Stimulated activated CD4-positive, alpha-beta T cell treated with anti-CD3 and anti-CD28 coated beads, TNF-alpha, amount 100 ng/mL, for 48 hours (primary cell): ENCODE data around the gene GULP1.

Source experiments
- DNase-seq, 3 donors: peaks; one replicate each; pipeline ENCODE4 v3.0.0-alpha.2; 2020; ENCODE audit warnings: low read depth in 3 of 3

The GULP1 gene

DNA sequence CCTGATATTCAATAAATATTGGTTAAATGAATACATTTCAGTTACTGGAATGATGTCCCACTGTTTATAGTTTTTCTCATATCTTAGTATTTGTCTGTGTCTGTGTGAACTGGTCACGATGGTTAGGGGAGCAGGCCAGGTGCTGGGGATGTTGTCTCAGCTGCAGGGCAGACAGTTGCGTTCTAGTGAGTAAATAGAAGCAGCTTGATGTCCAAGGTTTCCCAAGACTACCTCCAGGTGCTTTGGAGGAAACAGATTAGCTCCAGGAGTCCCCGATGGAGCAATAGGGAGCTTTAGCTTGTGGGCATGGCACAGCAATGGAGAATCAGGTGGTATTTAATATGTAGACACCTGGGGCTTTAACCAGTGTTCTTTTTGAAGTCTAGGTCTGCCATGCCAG is 75.5 kb downstream of the GULP1 start:
- no peak for DNase-seq

GRCh38 chr2:188369365-188369764 is 77.7 kb downstream of the GULP1 start:
- DNase-seq: no peak

GRCh38 chr2:188378371-188378950 is 86.8 kb downstream of the GULP1 start:
- no peak for DNase-seq

DNA sequence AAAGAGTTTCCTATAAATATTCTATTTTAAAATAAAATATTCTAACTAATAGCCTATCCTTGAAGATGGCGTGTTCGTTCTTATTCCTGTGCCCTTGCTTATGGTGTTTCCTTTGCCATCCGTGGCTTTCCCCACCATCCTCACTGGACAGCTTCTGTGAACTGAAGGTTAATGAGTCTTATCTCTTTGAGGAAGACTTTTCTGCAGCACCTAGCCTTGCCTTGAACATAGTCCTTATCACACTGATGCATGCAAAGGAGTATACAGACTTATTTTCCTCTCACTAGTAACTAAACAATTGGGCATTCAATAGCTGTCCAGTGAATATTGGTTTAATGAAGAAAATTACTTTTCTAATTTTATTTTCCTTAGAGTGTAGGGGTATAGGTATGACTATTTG is 88.1 kb downstream of the GULP1 start:
- no peak for DNase-seq

DNA sequence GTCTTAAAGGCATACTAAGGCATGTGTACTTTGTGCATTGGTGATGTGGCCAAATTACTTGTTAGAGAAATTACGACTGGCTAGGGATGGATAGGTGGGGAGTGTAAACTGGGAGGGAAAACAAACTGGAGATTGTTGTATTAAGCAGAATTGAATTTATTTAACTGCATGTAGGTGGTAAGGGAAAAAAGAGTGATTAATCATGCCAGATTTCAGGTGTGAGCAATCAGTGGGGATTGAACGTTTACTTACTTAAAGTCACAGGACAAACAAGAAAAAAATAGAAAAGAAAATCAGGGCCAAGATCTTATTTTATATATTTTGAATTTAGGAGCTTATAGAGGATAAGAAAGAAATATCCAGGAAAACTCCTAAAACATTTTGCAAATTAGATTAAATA is 88.6 kb downstream of the GULP1 start:
- no peak for DNase-seq

DNA sequence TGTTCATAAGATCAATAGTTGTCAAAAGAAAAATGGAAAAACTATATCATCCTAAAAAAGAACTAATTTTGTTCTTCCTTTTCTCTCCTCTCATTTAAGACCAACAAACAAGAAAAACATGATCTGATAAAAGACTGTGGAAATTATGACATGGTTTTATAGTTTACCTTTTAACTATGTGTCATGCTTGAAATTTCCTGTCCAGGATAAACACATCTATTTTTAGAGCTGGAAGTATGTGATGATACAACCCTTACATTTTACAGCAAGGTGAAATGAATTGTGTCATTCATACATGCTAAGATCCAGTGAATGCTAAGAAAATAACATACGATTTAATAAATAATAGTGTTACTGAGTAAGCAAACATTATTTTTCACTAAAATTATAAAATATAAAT is 89.9 kb downstream of the GULP1 start:
- DNase-seq: no peak

DNA sequence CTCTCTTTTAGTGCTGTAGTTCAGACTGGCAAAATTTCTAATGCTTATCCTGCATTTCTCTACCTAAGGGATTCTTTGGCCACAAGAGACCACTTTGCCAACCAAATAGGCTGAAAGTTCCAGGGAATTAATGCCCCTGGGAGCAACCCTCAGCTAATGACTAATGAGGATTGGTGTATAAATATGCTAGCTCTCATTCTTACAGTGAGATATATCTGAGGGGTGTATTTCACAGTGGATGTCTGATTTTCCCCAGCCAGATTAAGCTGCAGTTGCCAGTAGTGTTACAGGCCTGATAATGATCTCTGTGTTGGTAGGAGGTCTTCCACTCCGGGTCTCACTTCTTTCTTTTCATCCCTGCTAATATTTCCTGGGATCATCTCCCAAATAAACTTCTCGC is 90.4 kb downstream of the GULP1 start:
- DNase-seq: no peak

- DNase-seq: no peak
These were observed 91.5 kb downstream of the GULP1 start for GRCh38 chr2:188383158-188383557.

DNA sequence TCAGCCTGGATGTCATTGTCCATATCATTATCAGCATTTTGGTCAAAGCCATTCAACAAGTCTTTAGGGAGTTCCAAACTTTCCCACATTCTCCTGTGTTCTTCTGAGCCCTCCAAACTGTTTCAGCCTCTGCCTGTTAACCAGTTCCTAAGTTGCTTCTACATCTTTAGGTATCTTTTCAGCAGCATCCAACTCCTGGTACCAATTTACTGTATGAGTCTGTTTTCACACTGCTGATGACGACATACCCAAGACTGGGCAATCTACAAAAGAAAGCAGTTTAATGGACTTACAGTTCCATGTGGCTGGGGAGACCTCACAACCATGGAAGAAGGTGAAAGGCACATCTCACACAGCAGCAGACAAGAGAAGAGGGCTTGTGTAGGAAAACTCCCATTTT is 94.2 kb downstream of the GULP1 start:
- no peak for DNase-seq

DNA sequence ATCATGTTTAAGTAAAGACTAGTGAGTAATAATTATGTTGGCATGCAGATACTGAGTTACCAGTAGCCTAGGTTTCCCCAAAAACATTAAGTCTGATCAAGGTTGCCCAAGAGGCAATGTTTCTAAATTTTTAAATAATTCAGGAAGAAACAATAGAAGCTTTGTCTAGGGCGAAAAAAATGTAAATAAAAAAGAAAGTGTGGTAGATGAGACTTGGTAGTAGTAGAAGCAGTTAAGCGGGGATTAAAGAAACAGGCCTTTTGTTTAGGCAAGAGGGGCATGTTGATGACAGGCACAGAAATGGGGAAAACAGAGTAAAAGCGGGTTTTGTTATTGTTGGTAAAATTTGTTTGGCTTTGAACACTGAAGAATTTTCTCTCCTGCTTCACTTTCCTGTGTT is 97.2 kb downstream of the GULP1 start:
- DNase-seq: no peak

GRCh38 chr2:188391354-188391753 is 99.7 kb downstream of the GULP1 start:
- DNase-seq: no peak

DNA sequence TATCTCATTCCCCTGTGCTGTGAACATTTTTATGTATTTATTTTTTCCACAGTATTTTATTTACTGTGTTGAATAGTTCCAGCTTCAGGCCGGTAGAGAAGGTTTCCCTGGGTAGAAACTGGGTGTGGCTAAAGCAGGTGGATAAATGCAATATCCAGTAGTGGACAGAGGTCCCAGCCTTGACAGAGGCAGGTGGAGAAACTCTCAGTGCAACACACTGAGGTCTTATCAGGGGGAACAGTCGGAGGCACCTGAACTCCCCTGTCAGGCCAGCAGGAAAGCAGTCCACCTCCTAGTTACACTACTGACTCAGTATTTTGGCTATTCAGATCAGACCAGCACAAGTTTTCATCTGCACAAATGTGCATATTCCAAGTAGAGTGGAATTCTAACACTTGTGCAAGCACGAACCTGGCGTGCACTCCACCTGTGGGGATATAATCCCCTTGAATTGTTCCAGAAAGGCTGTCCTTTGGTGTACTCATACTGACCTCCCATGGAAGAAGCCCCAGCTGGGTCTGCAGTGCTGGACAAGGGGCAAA is 103.3 kb downstream of the GULP1 start:
- no peak for DNase-seq

DNA sequence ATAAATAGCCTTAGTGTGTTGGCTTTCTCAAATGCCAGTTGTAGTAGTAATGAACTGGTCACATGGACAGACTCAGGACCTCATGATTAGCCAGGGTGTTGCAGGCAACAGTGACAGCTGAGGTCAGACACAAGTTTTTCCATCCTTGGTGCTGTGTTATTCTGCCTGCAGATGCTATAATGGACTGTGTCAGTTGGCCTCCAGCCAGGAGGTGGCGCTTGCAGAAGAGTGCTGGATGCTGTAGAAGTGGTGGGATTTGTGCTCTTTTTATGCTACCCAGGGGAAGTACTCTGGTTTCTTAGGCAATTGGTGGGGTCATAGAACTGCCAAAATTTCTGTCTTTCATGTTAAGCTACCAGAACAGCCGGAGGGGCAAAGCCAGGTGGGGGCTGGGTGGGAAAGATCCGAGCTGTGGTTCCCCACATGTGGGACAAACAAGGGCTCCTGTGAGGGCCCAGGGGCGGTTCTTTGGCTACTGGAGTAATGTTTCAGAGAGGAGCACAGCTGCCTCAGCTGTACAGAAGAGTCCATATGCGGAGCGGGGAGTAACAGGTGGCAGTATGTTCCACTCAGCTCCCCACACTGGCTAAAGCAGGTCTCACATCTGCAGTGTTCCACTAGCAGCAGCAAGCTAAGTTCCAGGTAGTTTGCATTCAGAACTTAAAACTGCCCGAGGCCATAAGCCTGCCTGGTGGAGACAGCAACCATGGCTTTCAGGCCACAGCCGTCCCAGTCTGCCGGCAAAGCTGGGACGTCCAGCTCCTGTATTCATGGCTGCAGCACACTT is 104.4 kb downstream of the GULP1 start:
- no peak for DNase-seq

DNA sequence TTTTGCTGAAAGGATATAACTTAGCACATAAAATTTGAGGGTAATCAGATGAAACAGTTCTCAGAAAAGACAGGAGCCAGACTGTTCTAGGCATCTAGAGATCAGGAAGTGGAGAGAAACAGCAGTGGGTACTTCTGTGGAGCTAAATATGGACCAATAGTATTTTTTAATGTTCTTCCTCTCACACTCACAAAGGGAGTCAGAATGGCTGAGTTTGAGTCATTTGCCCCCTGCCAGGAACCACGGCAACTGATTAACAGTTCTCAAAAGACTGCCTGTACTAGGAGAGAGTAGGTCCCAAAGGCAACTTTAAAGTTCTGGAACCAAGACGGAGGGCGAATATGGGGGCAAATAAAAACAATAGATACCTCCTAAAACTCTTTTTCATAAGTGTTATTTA is 107.5 kb downstream of the GULP1 start:
- no peak for DNase-seq

GRCh38 chr2:188403676-188404075 is 112.0 kb downstream of the GULP1 start:
- DNase-seq: no peak

GRCh38 chr2:188404341-188405004 is 112.8 kb downstream of the GULP1 start:
- no peak for DNase-seq

DNA sequence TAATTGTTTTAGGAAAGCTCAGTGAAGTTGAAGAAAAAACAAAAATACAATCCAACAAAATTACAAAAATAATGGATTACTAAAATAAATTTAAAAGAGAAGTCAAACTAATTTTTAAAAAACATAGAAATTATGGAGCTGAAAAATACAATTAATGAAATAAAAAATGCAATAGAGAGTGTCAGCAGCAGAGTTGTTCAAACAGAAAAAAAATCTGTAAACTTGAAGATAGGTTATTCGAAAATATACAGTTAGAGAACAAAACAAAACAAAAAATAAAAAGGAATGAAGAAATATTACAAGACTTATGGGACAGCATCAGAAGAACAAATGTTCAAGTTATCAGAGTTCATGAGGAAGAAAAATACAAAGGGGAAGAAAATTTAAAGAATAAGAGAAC is 114.7 kb downstream of the GULP1 start:
- DNase-seq: no peak

DNA sequence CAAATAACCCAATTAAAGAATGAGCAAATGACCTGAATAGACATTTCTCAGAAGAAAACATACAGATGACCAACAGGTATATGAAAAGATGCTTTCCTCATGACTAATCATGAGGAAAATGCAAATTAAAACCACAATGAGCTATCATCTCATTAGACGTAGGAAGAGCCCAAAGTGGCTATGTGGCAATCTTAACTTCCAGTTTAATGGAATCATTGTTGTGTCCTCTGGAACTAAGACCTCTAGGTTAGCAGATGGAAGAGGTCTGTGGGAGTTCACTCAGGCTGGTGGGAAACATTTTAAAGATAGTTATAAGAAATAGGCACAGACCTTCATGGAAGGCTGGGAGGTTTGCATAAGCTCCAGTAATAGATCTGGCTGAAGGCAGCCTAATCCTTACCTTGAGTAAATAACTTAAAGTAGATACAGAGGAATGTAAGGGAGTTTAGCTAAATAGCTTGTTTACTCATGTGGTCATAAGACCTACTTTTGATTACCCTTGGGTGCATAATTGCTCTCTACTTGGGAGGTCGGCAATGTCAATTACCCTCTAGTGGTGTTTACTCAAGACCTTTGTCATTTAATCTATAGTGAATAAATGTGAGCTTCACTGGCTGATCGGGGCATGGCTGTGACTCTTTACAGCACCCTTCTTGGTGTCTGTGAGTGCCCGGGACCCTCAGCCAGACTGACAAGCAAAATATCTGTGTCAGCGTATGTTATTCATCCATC is 119.0 kb downstream of the GULP1 start:
- DNase-seq: no peak

GRCh38 chr2:188412190-188412589 is 120.5 kb downstream of the GULP1 start:
- no peak for DNase-seq

DNA sequence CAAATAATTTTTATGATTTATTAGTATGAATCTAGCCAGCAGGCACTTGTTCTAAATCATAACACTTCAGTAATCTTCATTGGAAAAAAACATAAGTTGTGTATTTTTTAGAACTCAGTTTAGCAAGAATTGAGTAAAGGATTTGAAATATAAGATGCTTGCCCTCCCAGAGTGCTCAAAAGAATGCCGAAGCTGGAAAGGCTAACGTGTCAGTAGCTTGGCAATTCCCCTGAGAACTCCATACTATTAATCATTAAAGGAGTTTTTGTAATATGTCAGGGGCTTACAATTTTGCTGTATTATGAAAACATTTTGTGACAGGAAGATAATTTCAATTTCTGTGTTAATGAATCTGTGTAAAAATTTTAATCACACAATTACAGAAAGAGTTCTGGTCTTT is 122.7 kb downstream of the GULP1 start:
- no peak for DNase-seq

- DNase-seq: no peak
These were observed 123.4 kb downstream of the GULP1 start for GRCh38 chr2:188414869-188415753.
